ENCODE measurements around the gene SLC49A3. TPM values are rescaled to one million over a fixed set of nuclear protein-coding genes. Genes with fewer than 3 reads are reported as not detected.

SLC49A3 gene
- total and polyA plus RNA-seq, 2 of the 13 experiments (the other 11 are each of a cell fraction or from before 2014, with no cell fraction given): 0.07 to 0.17 TPM

DNA sequence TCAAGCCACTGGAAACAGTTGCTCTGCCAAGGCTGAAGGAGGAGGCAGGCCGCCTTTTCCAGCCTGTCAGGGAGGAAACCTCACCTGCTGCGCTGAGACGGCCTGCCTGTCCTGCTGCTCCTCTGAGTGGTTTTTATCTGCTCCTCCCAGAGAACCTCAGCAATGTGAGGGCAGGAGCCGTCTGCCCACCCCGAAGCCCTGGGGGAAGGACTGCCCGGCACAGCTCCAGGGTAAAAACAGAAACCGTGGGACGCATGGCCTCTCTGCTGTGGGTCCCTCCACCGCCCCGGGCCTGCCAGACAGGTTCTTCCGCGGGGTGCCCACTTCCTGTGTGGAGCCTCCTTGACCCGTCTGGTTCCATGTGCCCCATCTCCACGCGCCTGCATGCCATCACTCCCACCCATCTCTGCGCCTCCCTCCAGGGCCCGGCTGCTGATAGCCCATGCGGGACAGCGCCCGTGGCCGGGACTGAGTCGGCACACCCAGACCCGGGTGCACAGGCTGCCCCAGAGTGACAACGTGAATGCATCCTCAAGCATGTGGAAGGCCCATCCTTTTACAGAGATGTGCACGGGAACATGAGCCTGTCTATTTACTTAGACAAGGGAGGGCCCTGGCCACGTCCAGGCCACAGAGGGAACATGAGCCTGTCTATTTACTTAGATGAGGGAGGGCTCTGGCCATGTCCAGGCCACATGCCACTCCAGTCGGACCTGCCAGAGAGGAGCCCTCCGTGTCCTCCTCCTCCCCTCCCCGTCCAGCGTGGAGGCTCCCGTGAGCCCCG, 4.0 kb upstream of the SLC49A3 start (continued):
- TF ChIP-seq LCORL (IDR thresholded peaks at IDR 0.05) (no peak), LCORL (CRISPR knock-in tag; IDR thresholded peaks at IDR 0.05) (peak; percentile 89), ZBTB43 (CRISPR knock-in tag; conservative IDR thresholded peaks at IDR 0.05) (peak; percentile 85), ZNF124 (CRISPR knock-in tag; IDR thresholded peaks at IDR 0.05) (0 out of 2 replicates have a peak, but pooled peaks have one; percentile 28), ZNF577 (CRISPR knock-in tag; IDR thresholded peaks at IDR 0.05; ENCODE audit: borderline replicate concordance, low read depth) (no peak), CCDC6 (CRISPR knock-in tag; IDR thresholded peaks at IDR 0.05) (no peak), ZNF772 (CRISPR knock-in tag; IDR thresholded peaks at IDR 0.05) (no peak), NONO (IDR thresholded peaks at IDR 0.05) (no peak), NONO (CRISPR knock-in tag; conservative IDR thresholded peaks at IDR 0.05) (no peak), ZNF672 (CRISPR knock-in tag; IDR thresholded peaks at IDR 0.05) (no peak), ZNF501 (CRISPR knock-in tag; IDR thresholded peaks at IDR 0.05) (no peak), ZSCAN30 (CRISPR knock-in tag; IDR thresholded peaks at IDR 0.05) (no peak), YY1 (IDR thresholded peaks at IDR 0.05; ENCODE audit: insufficient read depth, insufficient replicate concordance, low read depth, low read length) (no peak), SRSF9 (IDR thresholded peaks at IDR 0.05; ENCODE audit: borderline replicate concordance, insufficient read depth, low read depth, low read length, poor library complexity, severe bottlenecking) (no peak), ZNF792 (CRISPR knock-in tag; IDR thresholded peaks at IDR 0.05) (peak; percentile 27; the same call in 1 of the 2 replicates), FOXO4 (CRISPR knock-in tag; conservative IDR thresholded peaks at IDR 0.05) (no peak), KLF16 (CRISPR knock-in tag; IDR thresholded peaks at IDR 0.05) (peak in 1 of 2 experiments; percentile 88; a peak in 2 of 4 replicates), ZNF451 (CRISPR knock-in tag; IDR thresholded peaks at IDR 0.05) (peak; percentile 66; the same call in 1 of the 2 replicates), ZNF343 (CRISPR knock-in tag; IDR thresholded peaks at IDR 0.05) (no peak), ZNF616 (CRISPR knock-in tag; IDR thresholded peaks at IDR 0.05; ENCODE audit: low read depth) (no peak)
- TF ChIP-seq, protein P1, sequence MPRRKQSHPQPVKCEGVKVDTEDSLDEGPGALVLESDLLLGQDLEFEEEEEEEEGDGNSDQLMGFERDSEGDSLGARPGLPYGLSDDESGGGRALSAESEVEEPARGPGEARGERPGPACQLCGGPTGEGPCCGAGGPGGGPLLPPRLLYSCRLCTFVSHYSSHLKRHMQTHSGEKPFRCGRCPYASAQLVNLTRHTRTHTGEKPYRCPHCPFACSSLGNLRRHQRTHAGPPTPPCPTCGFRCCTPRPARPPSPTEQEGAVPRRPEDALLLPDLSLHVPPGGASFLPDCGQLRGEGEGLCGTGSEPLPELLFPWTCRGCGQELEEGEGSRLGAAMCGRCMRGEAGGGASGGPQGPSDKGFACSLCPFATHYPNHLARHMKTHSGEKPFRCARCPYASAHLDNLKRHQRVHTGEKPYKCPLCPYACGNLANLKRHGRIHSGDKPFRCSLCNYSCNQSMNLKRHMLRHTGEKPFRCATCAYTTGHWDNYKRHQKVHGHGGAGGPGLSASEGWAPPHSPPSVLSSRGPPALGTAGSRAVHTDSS (CRISPR knock-in tag; conservative IDR thresholded peaks at IDR 0.05): no peak
- TF ChIP-seq, protein P2, sequence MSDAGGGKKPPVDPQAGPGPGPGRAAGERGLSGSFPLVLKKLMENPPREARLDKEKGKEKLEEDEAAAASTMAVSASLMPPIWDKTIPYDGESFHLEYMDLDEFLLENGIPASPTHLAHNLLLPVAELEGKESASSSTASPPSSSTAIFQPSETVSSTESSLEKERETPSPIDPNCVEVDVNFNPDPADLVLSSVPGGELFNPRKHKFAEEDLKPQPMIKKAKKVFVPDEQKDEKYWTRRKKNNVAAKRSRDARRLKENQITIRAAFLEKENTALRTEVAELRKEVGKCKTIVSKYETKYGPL (CRISPR knock-in tag; IDR thresholded peaks at IDR 0.05): no peak
- TF ChIP-seq, protein P3, sequence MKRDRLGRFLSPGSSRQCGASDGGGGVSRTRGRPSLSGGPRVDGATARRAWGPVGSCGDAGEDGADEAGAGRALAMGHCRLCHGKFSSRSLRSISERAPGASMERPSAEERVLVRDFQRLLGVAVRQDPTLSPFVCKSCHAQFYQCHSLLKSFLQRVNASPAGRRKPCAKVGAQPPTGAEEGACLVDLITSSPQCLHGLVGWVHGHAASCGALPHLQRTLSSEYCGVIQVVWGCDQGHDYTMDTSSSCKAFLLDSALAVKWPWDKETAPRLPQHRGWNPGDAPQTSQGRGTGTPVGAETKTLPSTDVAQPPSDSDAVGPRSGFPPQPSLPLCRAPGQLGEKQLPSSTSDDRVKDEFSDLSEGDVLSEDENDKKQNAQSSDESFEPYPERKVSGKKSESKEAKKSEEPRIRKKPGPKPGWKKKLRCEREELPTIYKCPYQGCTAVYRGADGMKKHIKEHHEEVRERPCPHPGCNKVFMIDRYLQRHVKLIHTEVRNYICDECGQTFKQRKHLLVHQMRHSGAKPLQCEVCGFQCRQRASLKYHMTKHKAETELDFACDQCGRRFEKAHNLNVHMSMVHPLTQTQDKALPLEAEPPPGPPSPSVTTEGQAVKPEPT (CRISPR knock-in tag; IDR thresholded peaks at IDR 0.05; ENCODE audit: low read depth): no peak
